Measurements from ENCODE around the gene OBSCN. TPM values are rescaled to one million over a fixed set of nuclear protein-coding genes. Genes with fewer than 3 reads are reported as not detected.

Gene OBSCN
- total and polyA plus RNA-seq, 2 donors (not counting 3 experiments of a cell fraction or from before 2014, with no cell fraction given) = 1.5 to 2.9 TPM

DNA sequence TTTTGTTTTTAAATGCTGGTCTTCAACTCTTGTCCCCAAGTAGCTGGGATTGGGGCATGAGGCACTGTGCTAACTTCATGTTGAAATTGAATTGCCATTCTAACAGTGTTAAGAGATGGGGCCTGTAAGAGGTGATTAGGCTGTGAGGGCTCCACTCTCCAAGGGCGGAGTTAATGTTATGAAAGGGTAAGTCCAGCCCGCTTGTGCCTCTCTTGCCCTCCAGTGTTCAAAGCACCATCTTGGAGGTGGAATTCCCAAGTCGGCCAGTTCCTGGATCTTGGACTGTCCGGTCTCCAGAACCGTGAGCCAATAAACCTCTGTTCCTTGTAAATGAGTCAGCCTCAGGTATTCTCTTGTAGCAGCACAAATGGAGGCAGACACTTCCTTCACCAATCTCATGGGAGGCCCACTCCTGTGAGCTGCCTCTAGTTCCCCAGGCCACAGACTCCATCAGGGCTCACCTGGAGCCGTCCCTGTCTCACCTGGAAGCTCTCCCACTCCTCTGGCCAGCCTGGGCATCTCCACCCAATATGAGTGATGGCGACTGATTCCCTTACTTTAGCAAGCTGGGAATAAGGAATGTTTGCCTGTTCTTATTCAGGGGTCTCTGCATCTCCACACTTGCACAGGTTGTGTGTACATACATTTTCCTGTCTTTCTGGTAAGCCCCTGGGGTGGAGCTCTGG, 26.7 kb upstream of the OBSCN start:
- no peaks in the 10 kb centered on the region for H4K20me1 ChIP-seq (replicated peaks; ENCODE audit: control insufficient read depth, extremely low read depth, insufficient read depth, low read length)
- no peak for DNase-seq (ENCODE audit: low read depth, low spot score)
- no peaks in the 10 kb centered on the region for H3K9me3 ChIP-seq (replicated peaks; ENCODE audit: control insufficient read depth, insufficient read depth, low read length)
- no peak overlapping the region for H3K27ac ChIP-seq (ENCODE audit: insufficient read depth, low read depth, low read length)
- no peak for TF ChIP-seq POLR2A (IDR thresholded peaks at IDR 0.05; ENCODE audit: low read depth, low read length)
- TF ChIP-seq EZH2 (IDR thresholded peaks at IDR 0.05; ENCODE audit: borderline replicate concordance, low read depth, low read length, severe bottlenecking) = no peak
- no peak for TF ChIP-seq POLR2AphosphoS5 (IDR thresholded peaks at IDR 0.05; ENCODE audit: insufficient read depth, low read depth, low read length)
- TF ChIP-seq JUN (IDR thresholded peaks at IDR 0.05; ENCODE audit: borderline replicate concordance, insufficient read depth, insufficient read length, low read depth) = no peak
- TF ChIP-seq, protein P1, sequence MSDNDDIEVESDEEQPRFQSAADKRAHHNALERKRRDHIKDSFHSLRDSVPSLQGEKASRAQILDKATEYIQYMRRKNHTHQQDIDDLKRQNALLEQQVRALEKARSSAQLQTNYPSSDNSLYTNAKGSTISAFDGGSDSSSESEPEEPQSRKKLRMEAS (IDR thresholded peaks at IDR 0.05; ENCODE audit: insufficient read depth, insufficient read length) = no peak
- TF ChIP-seq, protein P2, sequence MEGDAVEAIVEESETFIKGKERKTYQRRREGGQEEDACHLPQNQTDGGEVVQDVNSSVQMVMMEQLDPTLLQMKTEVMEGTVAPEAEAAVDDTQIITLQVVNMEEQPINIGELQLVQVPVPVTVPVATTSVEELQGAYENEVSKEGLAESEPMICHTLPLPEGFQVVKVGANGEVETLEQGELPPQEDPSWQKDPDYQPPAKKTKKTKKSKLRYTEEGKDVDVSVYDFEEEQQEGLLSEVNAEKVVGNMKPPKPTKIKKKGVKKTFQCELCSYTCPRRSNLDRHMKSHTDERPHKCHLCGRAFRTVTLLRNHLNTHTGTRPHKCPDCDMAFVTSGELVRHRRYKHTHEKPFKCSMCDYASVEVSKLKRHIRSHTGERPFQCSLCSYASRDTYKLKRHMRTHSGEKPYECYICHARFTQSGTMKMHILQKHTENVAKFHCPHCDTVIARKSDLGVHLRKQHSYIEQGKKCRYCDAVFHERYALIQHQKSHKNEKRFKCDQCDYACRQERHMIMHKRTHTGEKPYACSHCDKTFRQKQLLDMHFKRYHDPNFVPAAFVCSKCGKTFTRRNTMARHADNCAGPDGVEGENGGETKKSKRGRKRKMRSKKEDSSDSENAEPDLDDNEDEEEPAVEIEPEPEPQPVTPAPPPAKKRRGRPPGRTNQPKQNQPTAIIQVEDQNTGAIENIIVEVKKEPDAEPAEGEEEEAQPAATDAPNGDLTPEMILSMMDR (IDR thresholded peaks at IDR 0.05; ENCODE audit: extremely low read depth in 1 of 2, insufficient read depth in 1 of 2, low read depth in 1 of 2, low read length in 2 of 2) = no peak
- TF ChIP-seq MYC (IDR thresholded peaks at IDR 0.05; ENCODE audit: low read depth, low read length) = no peak
- no peak for TF ChIP-seq GATA2 (IDR thresholded peaks at IDR 0.05; ENCODE audit: insufficient read depth, insufficient read length, low read depth, low read length)
- ChIA-PET CTCF (interaction anchor here (0.7 to 2.0 kb wide), 4 partner anchors 14 to 182 kb away, joined by 3 to 7 read pairs (median 4); no protein-coding TSS in a partner anchor), POLR2A (no interaction called here)
- no peaks in the 10 kb centered on the region for H3K79me2 ChIP-seq (ENCODE audit: control insufficient read depth, insufficient read depth, low read length)
- peaks cover 0 to 5% of the 10 kb centered on the region in 2 experiments for H3K36me3 ChIP-seq (ENCODE audit: control insufficient read depth in 2 of 2, extremely low read depth in 1 of 2, insufficient read depth in 2 of 2, low read length in 2 of 2)
- no peak overlapping the region for H3K9ac ChIP-seq (replicated peaks; ENCODE audit: extremely low read depth, insufficient read depth, low read length)
- BruUV-seq (replicated peaks) = no TSS peak
- no peak overlapping the region for H2AFZ ChIP-seq (ENCODE audit: low read depth, low read length)
- H3K4me1 ChIP-seq (ENCODE audit: control insufficient read depth, extremely low read depth, insufficient read depth, low read length) = no peaks in the 10 kb centered on the region
- FAIRE-seq = no peak
- intact Hi-C loops (cut with micrococcal nuclease) = loop anchor here (2.0 kb wide), 1 partner anchor 50 kb away; no protein-coding TSS in a partner anchor
- no peak overlapping the region for H3K4me2 ChIP-seq (ENCODE audit: insufficient read depth, low read length)
- dilution Hi-C loops (cut with MboI; ENCODE audit: extremely low pct_ligation_motif_present, low sequenced_read_pairs) = loop anchor here (10.0 kb wide), 1 partner anchor 56 kb away; no protein-coding TSS in a partner anchor
- H3K9me1 ChIP-seq (replicated peaks; ENCODE audit: control insufficient read depth, extremely low read depth, insufficient read depth, low read length) = no peaks in the 10 kb centered on the region
- H3K27me3 ChIP-seq (ENCODE audit: control insufficient read depth in 2 of 2, insufficient read depth in 2 of 2, low read length in 2 of 2) = no peaks in the 10 kb centered on the region
- no peak overlapping the region for H3K4me3 ChIP-seq (replicated peaks in 1 of 3; ENCODE audit: insufficient read depth in 1 of 3, low read depth in 1 of 3, low read length in 3 of 3)
